ENCODE results near the gene ISY1.

DNA sequence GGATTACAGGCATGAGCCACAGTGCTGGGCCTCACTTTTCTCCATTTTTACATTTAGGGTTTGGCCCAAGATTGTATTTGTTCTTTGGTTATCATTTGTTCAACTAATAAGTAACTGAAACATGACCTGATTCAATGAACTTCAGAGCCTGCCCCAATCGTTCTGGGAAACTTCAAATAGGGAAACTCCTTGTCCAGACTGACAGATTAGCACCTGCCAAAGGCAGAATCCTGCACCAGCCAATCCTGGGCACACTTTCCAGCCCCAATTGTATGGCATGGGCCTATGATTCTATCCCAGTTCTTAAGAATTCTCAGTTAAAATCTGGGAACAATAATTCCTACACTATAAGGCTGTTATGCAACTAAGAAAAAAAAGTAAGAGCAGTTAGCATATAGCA, 21.0 kb downstream of the ISY1 start:
- TF ChIP-seq, protein P1, sequence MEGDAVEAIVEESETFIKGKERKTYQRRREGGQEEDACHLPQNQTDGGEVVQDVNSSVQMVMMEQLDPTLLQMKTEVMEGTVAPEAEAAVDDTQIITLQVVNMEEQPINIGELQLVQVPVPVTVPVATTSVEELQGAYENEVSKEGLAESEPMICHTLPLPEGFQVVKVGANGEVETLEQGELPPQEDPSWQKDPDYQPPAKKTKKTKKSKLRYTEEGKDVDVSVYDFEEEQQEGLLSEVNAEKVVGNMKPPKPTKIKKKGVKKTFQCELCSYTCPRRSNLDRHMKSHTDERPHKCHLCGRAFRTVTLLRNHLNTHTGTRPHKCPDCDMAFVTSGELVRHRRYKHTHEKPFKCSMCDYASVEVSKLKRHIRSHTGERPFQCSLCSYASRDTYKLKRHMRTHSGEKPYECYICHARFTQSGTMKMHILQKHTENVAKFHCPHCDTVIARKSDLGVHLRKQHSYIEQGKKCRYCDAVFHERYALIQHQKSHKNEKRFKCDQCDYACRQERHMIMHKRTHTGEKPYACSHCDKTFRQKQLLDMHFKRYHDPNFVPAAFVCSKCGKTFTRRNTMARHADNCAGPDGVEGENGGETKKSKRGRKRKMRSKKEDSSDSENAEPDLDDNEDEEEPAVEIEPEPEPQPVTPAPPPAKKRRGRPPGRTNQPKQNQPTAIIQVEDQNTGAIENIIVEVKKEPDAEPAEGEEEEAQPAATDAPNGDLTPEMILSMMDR (conservative IDR thresholded peaks at IDR 0.05; ENCODE audit: low read length), result no peak
- no peak for TF ChIP-seq EZH2phosphoT487 (IDR thresholded peaks at IDR 0.05; ENCODE audit: borderline replicate concordance)

All from Loucy (cell line).